DND-41 (cell line): ENCODE data around the gene TVP23C.

Experiments used
- ATAC-seq: fragments of 200-7000 bp; cut with Tn5 transposase; 3 replicates; pipeline ENCODE4 v1.9.1; 2021; ENCODE audit warnings: low read depth; ENCODE audit not compliant: insufficient read depth
- DNase-seq: peaks from one replicate; pipeline ENCODE4 v3.0.0-alpha.2; 2020
- H2AFZ ChIP-seq: 2 replicates; pipeline ENCODE4 v1.6.0; 2012; ENCODE audit warnings: low read depth, low read length
- H3K27ac ChIP-seq: 2 replicates; pipeline ENCODE4 v1.5.1; 2012; ENCODE audit warnings: low read length, inconsistent platforms
- H3K27me3 ChIP-seq: fragments of 200-600 bp; sonication (generic); 2 replicates; pipeline ENCODE4 v1.6.0; 2012; ENCODE audit warnings: low read length, mild to moderate bottlenecking, inconsistent platforms; ENCODE audit not compliant: insufficient read depth, poor library complexity
- H3K36me3 ChIP-seq: 2 replicates; pipeline ENCODE4 v1.5.1; 2012; ENCODE audit warnings: low read length, inconsistent platforms; ENCODE audit not compliant: insufficient read depth
- H3K4me1 ChIP-seq: 2 replicates; pipeline ENCODE4 v1.5.1; 2012; ENCODE audit warnings: mild to moderate bottlenecking, low read length; ENCODE audit not compliant: insufficient read depth
- H3K4me2 ChIP-seq: 2 replicates; pipeline ENCODE4 v1.6.0; 2012; ENCODE audit warnings: mild to moderate bottlenecking, moderate library complexity, low read length, inconsistent platforms; ENCODE audit not compliant: insufficient read depth
- H3K4me3 ChIP-seq, 2 experiments: fragments of 200-600 bp in 1 of 2; shearing (Covaris generic) in 1 of 2; 2 replicates each; pipeline ENCODE4 v1.5.1; 2012 to 2016; ENCODE audit warnings: inconsistent platforms in 2 of 2, low read length in 2 of 2, mild to moderate bottlenecking in 2 of 2, low read depth in 1 of 2, moderate library complexity in 1 of 2
- H3K79me2 ChIP-seq: 2 replicates; pipeline ENCODE4 v1.6.0; 2012; ENCODE audit warnings: low read length, inconsistent platforms; ENCODE audit not compliant: insufficient read depth
- H3K9ac ChIP-seq: 2 replicates; pipeline ENCODE4 v1.6.0; 2012; ENCODE audit warnings: low read depth, mild to moderate bottlenecking, inconsistent platforms, low read length, moderate library complexity
- H3K9me3 ChIP-seq: 2 replicates; pipeline ENCODE4 v1.5.1; 2012; ENCODE audit warnings: low read length, moderate library complexity, mild to moderate bottlenecking, inconsistent platforms; ENCODE audit not compliant: insufficient read depth, severe bottlenecking
- H4K20me1 ChIP-seq: 2 replicates; pipeline ENCODE4 v1.6.0; 2012; ENCODE audit warnings: low read length; ENCODE audit not compliant: insufficient read depth
- EZH2 ChIP-seq: IDR thresholded peaks from 3 replicates; pipeline ENCODE4 v1.6.1; 2012; ENCODE audit warnings: borderline replicate concordance, low read depth, mild to moderate bottlenecking, moderate library complexity, low read length, inconsistent platforms; ENCODE audit not compliant: severe bottlenecking
- TF ChIP-seq, protein P1 (sequence below): IDR thresholded peaks from 2 replicates; pipeline ENCODE4 v1.5.1; 2012; ENCODE audit warnings: borderline replicate concordance, low read length, moderate library complexity, mild to moderate bottlenecking; ENCODE audit not compliant: poor library complexity, severe bottlenecking; ENCODE audit errors: extremely low read depth

The TVP23C gene

DNA sequence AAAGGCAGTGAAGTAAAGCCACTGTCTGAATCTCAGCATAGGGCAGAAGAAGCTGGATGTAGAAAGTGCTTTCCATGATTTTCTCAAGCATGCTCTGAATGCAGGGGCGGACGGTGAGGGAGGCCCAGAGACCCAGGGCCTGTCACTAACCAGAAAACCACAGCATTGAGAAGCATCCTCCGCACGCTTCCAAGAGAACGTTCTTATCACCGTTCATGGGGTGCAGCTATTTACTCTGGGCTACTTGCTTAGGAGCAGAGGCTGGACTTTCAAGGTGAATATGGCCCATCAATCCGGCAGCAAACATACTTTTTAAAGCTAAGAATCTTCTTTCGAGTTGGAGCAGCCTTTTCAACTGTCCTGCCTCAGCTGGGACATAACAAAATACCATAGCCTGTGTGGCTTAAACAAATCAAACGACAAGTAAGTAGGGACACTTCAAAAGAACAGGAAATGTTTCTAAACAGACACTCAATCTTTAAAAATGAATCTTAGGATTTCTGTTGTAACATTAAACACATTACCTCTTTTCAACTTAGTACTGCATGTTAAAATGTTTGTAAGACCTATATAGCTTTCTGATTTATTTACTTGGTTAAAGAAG is 49.3 kb downstream of the TVP23C start:
- Histone ChIP-seq H2AFZ (no peak overlapping the region), H3K4me2 (no peak overlapping the region), H3K27ac (no peak overlapping the region), H3K9me3 (no peaks in the 10 kb centered on the region), H4K20me1 (no peaks in the 10 kb centered on the region), H3K4me3 (no peak overlapping the region), H3K4me1 (no peaks in the 10 kb centered on the region), H3K36me3 (no peaks in the 10 kb centered on the region), H3K27me3 (no peaks in the 10 kb centered on the region), H3K79me2 (no peaks in the 10 kb centered on the region), H3K9ac (no peak overlapping the region)
- no peak for TF ChIP-seq EZH2
- TF ChIP-seq, protein P1, sequence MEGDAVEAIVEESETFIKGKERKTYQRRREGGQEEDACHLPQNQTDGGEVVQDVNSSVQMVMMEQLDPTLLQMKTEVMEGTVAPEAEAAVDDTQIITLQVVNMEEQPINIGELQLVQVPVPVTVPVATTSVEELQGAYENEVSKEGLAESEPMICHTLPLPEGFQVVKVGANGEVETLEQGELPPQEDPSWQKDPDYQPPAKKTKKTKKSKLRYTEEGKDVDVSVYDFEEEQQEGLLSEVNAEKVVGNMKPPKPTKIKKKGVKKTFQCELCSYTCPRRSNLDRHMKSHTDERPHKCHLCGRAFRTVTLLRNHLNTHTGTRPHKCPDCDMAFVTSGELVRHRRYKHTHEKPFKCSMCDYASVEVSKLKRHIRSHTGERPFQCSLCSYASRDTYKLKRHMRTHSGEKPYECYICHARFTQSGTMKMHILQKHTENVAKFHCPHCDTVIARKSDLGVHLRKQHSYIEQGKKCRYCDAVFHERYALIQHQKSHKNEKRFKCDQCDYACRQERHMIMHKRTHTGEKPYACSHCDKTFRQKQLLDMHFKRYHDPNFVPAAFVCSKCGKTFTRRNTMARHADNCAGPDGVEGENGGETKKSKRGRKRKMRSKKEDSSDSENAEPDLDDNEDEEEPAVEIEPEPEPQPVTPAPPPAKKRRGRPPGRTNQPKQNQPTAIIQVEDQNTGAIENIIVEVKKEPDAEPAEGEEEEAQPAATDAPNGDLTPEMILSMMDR: no peak
- no peak for ATAC-seq
- DNase-seq: no peak

DNA sequence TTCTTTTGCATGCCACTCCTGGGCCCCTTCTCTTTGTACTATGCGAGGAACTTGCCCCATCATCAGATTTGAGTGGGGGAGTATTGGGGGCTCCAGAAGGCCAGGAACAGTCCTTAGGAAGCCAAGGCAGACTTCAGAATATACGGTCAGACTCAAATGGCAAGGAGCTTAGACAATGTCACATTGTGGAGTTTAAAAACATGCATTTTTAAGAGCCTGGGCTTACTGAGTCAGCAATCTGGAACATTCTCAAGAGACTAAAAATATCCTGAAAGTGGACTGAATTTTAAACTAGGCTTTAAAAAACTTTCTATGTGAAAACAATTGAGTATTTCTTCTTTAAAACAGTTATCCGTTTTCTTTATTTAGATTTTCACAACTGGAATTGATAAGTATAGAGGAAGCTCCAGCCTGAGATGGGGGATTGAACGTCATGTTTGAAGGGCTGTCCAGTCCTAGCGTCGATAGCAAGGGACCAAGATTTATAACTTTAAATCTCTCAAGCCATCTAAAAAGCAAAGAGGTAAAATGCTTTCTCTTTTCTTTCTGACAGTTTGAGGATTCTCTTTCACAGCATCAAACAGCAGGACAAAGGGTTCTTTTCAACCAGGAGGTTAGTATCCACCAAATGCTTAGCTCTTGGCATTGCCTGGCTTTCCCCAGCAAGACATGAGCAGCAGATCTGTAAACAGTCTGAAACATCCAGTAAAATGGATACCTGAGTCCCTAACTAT is 50.1 kb downstream of the TVP23C start:
- Histone ChIP-seq H3K4me3 (no peak overlapping the region), H3K4me2 (no peak overlapping the region), H3K9me3 (no peaks in the 10 kb centered on the region), H3K79me2 (no peaks in the 10 kb centered on the region), H3K9ac (no peak overlapping the region), H3K36me3 (no peaks in the 10 kb centered on the region), H2AFZ (no peak overlapping the region), H3K27me3 (no peaks in the 10 kb centered on the region), H4K20me1 (no peaks in the 10 kb centered on the region), H3K27ac (no peak overlapping the region), H3K4me1 (no peaks in the 10 kb centered on the region)
- no peak for TF ChIP-seq EZH2
- TF ChIP-seq, protein P1: no peak
- ATAC-seq (no peak), DNase-seq (no peak)

DNA sequence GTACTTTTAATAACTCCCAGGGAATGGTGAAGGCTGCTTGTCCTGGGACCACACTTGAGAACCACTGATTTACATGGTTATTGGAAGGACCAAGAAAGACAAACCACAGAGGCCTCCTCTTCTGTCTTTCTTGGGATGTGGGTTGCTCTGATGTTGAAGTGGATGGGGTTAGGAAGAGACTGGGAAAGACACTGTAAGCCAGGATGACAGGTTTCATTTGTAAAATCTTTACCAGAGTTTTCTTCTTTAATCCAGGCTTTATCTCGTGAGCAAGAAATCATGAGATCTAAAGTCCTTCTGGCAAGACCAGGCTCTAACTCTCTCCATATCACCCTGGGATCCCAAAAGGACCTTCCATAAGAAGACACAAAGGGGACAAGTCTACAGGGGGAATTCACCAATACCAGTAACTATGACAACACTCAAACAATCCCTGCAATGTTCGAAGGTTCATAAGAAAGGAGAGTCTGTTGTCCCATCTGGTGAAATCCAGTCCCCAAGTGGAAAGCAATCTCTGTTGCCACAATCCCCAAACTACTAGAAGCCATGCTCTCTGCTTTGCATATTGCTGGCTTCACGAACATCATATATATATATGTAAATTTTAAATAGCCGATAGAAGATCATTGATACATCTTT is 51.1 kb downstream of the TVP23C start:
- H2AFZ ChIP-seq: no peak overlapping the region
- no peaks in the 10 kb centered on the region for H3K27me3 ChIP-seq
- H3K4me3 ChIP-seq: no peak overlapping the region
- DNase-seq: no peak
- TF ChIP-seq, protein P1: no peak
- no peak for TF ChIP-seq EZH2
- no peak overlapping the region for H3K9ac ChIP-seq
- ATAC-seq: no peak
- H3K27ac ChIP-seq: no peak overlapping the region
- H3K36me3 ChIP-seq: no peaks in the 10 kb centered on the region
- H3K9me3 ChIP-seq: no peaks in the 10 kb centered on the region
- H4K20me1 ChIP-seq: no peaks in the 10 kb centered on the region
- no peak overlapping the region for H3K4me2 ChIP-seq
- no peaks in the 10 kb centered on the region for H3K4me1 ChIP-seq
- H3K79me2 ChIP-seq: no peaks in the 10 kb centered on the region
